HG03439 (cell line): Measurements from ENCODE around the gene METTL25.

ENCODE experiments used
- ATAC-seq: cut with Tn5 transposase; IDR thresholded peaks from one replicate; pipeline ENCODE4 v1.9.1; 2021; ENCODE audit warnings: mild to moderate bottlenecking, moderate library complexity; ENCODE audit not compliant: unreplicated experiment

METTL25 gene

GRCh38 chr12:82400819-82401218 lies 42.5 kb downstream of the METTL25 start:
- ATAC-seq: no peak

- ATAC-seq: no peak
Measured at GRCh38 chr12:82406651-82407050, 48.3 kb downstream of the METTL25 start.

- ATAC-seq: no peak
Measured at GRCh38 chr12:82407481-82407880, 49.2 kb downstream of the METTL25 start.

- ATAC-seq: no peak
Measured at GRCh38 chr12:82408844-82409243, 50.5 kb downstream of the METTL25 start.

- no peak for ATAC-seq
Measured at GRCh38 chr12:82411546-82412230, 53.4 kb downstream of the METTL25 start.

GRCh38 chr12:82412246-82412645 lies 53.9 kb downstream of the METTL25 start:
- ATAC-seq: no peak

- no peak for ATAC-seq
Measured at GRCh38 chr12:82414044-82414443, 55.7 kb downstream of the METTL25 start.

- ATAC-seq: no peak
Measured at GRCh38 chr12:82414926-82415325, 56.6 kb downstream of the METTL25 start.

- ATAC-seq: no peak
Measured at GRCh38 chr12:82415402-82415801, 57.1 kb downstream of the METTL25 start.

- ATAC-seq: no peak
Measured at GRCh38 chr12:82425241-82425640, 66.9 kb downstream of the METTL25 start.

- ATAC-seq: no peak
Measured at GRCh38 chr12:82426081-82426480, 67.8 kb downstream of the METTL25 start.

GRCh38 chr12:82426586-82426985 lies 68.3 kb downstream of the METTL25 start:
- ATAC-seq: no peak

- ATAC-seq: no peak
Measured at GRCh38 chr12:82430541-82431145, 72.3 kb downstream of the METTL25 start.

- ATAC-seq: no peak
Measured at GRCh38 chr12:82434392-82434911, 76.1 kb downstream of the METTL25 start.

- ATAC-seq: no peak
Measured at GRCh38 chr12:82436354-82436753, 78.0 kb downstream of the METTL25 start.

- ATAC-seq: peak; percentile 49
Measured at GRCh38 chr12:82437744-82438143, 79.4 kb downstream of the METTL25 start.

- peak; percentile 71 for ATAC-seq
Measured at GRCh38 chr12:82438356-82438755, 80.0 kb downstream of the METTL25 start.

- ATAC-seq: no peak
Measured at GRCh38 chr12:82440885-82441284, 82.6 kb downstream of the METTL25 start.

- no peak for ATAC-seq
Measured at GRCh38 chr12:82448911-82449578, 90.7 kb downstream of the METTL25 start.

- no peak for ATAC-seq
Measured at GRCh38 chr12:82456633-82457032, 98.3 kb downstream of the METTL25 start.

- no peak for ATAC-seq
Measured at GRCh38 chr12:82458101-82458500, 99.8 kb downstream of the METTL25 start.

- ATAC-seq: no peak
Measured at GRCh38 chr12:82461393-82461792, 103.1 kb downstream of the METTL25 start.
